NCI-H2171 (cell line): Measurements from ENCODE around the gene HOXB9.

Experiments used
- DNase-seq: peaks from one replicate; lab custom pipeline; 2025; lab: John Stamatoyannopoulos, UW

Gene HOXB9

DNA sequence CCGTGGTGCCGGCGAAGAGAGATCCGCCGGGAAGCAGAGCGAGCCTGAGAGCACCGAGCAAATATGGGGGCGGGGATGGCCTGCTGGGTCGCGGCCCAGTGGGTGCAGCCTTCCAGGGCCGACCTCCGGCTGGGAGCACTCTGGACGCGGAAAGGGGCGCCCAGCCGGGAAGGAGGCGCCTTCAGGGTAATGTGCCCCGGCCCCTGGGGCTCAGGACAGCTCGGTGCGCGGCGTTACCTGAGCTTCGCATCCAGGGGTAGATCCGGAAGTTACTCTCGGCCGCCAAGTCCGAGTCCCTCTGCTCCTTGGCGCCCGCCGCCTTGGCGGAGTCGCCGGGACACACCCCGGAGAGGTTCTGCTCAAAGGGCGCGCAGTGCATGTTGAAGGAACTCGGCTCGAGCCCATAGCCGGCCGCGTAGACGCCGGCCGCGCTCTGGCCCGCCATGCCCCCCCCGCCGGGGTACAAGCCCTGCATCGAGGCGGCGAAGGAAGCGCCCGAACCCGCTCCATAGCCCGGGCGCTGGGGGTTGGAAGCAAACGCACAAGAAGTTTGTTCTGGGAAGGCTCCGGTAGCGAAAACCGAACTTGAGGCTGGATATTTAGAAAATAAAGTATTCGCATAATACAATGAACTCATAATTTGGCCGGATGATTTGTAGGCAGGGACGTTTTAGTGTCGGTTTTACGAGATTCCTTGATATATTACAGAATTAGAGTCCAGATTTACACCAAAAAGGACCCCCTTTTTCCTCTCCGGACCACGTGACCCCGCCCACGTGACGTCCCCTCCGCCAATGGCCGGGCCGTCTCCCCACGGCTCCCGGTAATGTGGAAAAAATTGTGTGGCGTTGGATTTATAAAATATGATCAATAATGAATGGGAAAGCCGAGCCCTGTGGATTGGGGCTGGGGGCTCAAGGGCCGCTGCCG is 15.6 kb downstream of the HOXB9 start, which contains the start of gene HOXB7:
Gene HOXB7 (minus strand): TSS at position 736 of the 930 bp plus-strand sequence. CDS start 99 bp downstream, at position 637.
- DNase-seq: peak; percentile 59

DNA sequence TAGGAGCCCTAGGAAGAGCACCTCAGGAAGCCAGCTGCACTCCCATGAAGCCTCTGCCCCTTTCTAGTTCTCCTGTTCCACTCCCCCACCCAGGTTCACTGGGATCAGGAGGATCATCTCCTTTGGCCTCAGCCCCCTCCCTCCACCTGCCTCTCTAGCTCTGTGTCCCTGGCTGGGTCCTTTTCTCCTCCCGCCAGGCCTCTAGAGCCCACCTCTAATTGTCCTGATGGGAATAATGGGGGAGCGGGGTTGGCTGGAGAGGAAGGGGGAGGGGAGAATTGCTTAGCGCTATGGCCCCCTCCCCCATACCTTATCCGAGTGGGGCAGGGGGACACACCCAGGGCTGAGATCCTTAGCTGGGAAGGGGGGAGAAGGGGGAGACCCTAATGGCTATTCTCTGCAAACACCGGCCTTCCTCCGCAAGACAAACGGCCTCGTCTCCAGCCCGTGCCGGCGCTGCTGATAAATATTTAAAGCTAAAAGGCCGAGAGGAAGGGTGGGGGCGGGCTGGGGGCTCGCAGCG is 16.3 kb downstream of the HOXB9 start:
- DNase-seq: no peak

DNA sequence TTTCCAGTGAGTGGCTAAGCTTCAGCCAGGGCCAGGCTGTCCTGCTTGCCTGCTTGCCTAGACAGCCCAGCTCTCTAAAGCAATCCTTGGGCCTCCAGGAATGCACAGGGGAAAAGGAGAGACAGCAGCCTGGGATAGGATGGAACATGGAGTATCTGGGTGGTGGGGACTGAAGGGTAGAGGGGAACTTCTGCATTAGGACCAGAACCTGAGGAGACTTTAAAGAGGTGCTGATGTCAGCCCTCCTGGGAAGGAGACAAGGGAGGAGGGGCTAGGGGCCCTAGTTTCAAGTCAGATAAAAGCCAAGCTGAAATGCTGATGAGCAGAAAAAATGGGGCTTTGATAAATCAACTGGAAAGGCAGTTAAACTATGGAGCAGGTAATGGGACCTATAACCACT is 17.1 kb downstream of the HOXB9 start:
- DNase-seq: no peak

DNA sequence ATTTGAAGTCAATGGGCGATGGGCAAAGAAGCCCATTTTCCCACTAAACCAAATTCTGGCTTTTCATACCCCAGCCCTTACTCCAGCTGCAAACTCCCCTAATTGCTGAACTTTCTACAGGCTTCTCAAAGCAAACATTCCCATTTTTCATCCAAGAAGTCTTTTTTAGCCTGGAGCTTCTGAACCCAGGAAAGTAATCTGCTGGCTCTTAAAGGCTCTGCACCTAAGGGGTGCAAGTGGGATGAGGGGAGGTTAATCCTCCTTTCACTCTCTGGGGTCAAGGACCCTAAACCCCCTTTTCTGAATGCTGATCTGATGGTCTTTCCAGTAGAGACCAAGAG is 17.7 kb downstream of the HOXB9 start:
- DNase-seq: no peak

DNA sequence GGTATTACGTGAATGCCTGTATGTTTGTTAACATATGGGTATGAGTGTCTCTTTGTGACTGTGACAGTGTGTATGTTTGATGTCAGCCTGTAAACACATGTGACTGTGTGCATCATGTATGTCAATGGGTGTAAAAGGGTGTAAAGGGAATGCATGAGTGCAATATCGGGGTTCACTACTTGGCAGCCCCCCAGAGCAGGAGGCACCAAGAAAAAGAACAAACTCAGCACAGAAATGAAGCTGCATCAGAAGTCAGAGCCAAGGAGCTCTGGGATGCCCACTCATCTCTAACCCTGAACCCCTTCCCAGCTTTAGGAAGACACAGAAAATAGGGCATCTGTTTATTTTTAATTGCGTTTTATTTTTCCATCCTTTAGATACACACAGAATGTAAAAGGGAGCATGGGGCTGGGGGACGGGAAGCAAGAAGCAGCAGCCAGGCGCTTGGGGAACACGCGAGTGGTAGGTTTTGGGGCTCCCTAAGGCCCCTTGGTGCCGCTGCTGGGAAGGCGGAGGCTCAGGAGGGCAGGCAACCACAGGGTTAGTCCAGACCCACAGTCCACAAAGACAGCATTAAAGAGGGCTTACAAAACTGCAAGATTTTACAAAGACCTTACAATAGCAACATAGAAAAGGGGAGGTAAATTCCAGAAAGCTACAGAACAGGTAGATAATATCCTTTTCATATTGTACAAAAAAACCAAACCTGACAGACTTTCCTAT is 19.1 kb downstream of the HOXB9 start:
- no peak for DNase-seq

DNA sequence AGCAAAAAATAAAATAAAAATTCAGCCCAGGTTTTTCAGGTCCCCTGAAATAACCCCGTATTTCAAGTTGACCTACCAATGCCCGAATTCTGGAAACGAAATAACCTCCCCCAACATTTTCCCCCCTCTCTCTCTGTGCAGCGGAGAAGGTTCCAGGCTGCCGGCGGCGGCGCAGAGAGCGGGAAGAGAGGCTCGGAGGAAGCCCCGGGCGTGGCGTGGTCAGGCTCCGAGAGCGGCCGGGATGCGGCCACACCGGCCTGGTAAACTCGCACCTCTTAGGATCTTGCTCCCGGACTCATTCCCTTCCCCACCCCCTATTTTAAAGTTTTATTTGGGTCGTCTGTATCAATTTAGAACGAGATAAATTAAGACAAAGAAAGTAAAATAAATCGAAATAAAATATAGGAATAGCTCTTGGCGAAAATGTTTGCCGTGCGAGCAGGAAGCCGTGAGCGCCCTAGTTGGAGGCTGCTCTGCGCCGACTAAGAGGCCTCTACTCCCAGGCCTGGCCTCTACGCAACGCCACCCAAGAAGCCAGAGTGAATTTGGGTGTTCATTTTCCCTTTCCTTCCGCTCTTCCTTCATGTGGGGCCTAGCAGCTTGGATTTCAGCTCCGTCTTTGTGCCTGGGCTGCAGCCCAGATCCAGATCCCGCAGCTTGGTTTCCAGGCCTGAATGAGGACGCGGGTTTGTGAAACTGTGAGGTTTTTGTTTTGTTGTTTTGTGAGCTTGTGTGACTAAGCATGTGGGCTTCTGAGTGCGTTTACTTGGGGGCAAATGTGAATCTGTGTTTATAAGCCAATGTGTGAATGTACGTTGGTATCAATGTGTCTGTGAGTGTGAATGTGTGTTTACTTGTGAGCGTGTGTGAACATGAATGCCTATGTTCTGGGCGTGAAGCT is 19.9 kb downstream of the HOXB9 start:
- no peak for DNase-seq

DNA sequence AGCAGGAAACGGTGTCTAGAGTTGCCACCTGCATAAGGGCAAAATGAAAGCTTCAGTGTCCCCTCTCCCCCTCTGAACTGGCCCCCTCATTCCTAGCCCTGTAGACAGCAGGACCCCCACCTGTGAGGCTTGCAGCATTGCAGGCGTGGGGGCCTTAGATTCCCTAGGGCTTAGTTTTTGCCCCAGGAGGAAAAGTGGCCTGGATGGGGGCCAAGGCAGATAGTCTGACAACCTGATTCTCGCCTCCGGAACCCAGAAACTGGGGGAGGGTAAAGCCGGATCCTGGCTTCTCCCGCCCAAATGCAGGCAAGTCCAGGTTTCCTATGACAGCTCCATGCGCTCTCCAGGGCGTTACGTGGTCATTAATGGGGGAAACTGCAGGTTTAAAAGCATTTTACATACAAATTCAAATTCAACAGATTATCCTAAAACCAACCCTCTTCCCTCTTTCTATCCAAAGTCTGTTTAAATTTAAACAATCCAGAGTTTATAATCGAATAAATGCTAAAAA is 20.7 kb downstream of the HOXB9 start:
- no peak for DNase-seq

DNA sequence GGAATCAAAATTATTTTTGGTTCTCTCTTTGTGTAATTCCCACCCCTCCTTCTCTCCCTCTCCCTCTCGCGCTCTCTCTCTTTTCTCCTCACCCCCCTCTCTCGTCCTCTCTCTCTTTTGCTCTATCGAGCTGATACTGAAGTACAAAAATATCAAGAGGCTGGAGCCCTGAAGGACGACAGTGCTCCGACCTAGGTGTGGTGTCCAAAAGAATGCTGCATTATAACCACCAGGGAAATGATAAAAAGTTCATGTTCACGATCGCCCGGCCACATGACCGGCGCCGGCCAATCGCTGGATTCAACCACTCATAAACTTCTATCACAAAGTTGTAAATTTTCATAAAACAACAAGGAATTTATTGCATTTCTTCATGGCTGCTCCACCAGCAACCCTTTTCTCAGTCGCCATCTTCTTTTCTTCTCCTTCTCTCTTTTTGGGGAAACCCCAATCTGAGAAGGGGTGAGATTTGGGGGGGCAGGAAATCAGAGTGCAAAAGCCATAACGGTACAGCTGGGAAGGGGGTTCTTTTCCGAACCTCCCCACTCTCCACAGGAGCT is 21.3 kb downstream of the HOXB9 start, which contains the start of gene HOXB6:
Gene HOXB6 (minus strand): TSS at position 217 of the 560 bp plus-strand sequence. CDS start 6,836 bp downstream, outside the sequence.
- no peak for DNase-seq

DNA sequence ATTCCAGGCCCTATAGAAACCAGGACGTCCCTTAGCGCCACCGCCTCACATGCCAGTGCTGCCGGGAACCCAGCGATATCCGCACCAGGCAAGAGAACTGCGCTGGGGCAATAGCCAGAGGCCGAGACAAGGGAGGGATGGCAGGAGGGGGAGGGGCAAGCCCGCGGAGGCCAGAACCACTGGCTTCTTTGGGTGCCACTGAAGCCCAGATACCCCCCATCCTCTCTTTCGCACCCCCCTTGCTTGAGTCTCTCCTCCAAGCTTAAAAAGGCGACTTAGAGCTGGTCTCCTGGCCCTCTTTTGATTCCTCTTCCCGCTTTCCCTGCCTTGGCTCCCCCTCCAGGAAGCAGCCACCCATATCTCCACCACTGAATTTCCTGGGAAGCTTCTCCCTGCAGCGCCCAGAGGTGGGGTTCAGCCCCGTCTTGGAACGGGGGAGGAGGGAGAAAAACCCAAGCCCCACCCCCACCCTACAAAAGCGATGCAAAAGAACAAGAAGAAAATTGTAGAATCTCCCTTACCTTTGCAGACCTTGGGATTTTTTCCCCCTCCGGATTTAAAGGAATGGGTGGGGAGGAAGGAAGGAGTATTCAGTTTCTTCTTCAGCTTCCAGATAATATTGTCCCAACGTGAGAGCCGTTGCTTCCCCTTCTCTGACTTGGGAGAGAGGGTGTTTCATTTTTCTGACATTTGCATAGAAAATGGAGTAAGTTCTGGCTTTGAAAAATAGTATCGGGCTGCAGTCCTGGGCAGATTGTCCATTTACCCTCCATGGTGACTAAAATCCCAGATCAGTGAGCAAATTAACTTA is 22.0 kb downstream of the HOXB9 start:
- DNase-seq: no peak

DNA sequence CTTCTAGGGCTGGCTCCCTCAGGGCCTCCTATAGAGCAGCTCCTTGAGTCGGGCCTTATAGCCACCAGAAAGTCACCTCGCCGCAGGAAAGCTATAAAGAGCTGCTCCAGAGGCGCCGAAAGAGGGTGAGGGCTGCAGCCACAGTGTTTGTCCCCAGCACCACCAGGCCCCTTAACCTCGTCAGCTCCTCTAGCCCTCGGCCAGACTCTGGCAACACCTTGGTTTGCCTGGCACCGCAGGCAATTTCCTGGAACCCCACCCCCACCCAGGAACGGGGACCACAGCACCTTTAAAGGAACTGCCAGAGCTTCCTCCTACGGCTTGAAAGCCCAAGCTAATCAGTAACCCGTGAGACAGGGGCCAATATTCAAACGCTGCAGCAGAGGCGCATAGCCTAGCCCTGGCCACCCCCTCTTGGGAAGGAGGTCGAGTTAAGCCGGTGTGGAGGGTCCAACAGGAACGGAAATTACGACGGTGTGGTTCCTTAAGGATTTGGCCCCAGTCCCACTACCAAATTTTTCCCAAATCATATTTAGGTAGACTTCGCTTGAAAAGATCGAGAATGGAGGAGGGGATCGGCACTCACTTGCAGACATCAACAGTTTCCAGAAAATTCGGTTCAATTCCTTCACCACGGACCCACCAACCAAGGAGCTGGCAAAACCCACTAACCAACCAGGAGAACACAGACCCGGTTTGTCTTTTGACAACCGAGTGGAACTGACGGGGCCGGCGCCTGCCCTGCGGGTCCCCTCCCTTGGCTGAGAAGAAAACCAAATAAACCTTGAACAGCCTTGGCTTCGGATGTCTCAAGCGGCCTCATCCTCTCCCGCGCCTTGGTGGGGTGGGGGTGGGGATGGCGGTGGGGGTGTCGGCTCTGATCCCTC is 24.4 kb downstream of the HOXB9 start:
- DNase-seq: no peak

DNA sequence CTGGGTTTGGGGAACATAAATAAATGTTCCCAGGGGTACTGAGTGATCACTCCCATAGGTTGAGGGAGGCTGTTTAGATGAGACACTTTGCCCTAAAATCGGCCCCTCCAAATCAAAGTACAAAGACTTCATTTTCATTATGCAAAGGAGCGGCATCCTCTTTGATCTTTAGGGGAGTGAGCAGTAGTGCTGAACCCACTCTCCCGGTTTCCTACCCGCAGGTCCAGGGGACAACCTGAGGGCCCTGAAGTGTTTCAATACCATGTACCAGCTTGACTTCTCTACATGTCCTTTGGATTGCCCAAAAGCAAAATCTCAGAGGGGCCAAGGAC is 25.0 kb downstream of the HOXB9 start:
- no peak for DNase-seq

DNA sequence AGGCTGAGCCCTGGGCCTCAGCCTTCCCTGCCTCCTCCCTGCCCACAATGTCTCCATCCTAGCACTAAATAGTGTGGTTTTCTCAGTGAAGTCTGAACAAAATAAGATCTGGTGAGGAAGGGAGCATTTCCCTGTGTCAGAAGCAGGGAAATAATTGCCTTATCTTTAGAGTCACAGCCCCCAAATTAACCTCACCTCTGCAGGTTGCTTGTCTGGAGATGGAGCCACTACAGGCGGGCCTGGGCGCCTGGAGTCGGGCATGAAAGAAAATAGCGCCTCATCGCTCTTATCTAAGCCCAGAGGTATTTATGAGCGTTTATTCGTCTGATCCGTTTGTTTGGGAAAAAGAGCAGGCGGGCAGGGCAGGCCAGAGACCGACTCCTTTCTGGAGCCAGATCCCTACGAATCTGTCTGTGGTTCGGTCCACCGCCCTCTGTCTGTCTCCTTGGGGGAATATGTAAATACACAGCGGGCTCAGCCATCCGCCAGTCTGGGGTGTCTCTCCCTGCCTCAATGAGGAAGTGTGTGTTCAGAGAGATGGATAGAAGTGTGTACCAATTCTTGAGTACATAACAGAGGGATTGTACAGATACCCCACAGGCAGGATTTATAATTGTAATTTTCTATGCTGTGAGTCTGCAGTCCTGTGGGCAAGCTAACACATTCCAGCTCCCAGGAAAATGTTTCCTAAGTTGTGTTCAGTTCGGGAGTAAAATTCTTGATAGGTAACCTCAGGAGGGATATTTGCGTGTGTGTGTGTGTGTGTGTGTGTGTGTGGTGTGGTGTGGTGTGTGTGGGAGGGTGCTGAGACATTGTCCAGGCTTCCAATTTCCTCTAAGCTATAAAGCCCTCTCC is 25.7 kb downstream of the HOXB9 start:
- DNase-seq: no peak

DNA sequence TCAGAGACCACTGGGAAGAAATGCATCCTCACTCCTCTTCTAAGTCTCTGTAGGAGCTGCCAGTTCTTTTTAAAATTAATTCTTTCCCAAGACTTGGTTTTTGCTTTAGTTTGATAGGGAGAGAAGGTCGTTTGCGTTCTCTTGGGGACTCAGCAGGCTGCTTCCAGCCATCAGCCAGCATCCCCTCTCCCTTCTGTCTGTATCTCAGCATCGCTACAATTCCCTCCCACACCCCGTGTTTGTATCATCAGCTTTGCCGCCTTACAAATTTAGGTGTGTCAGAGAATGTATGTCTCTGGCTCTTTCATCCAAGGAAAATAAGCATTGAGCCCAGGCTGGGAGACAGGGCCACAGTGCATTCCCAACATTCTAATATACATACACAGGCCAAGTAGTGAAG is 26.8 kb downstream of the HOXB9 start:
- no peak for DNase-seq

DNA sequence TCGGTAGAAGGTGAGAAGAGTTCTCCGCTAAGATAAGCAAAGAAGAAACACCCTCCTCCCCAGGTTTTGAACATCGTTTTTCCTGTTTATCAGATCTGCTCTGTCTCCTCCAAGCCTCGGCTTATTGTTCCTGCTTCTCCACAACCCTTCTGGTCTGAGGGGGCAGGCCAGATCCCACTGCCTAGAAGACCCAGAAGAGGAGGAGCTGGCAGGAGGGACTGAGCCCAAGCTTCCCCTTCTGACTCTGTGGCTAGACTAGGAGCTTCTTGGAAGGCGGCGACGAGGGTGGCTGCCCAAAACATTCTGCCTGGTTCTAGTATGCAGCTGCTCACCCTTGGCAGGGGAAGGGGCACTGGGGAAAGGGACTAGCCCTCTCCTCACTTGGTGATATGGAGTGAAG is 27.4 kb downstream of the HOXB9 start:
- no peak for DNase-seq

DNA sequence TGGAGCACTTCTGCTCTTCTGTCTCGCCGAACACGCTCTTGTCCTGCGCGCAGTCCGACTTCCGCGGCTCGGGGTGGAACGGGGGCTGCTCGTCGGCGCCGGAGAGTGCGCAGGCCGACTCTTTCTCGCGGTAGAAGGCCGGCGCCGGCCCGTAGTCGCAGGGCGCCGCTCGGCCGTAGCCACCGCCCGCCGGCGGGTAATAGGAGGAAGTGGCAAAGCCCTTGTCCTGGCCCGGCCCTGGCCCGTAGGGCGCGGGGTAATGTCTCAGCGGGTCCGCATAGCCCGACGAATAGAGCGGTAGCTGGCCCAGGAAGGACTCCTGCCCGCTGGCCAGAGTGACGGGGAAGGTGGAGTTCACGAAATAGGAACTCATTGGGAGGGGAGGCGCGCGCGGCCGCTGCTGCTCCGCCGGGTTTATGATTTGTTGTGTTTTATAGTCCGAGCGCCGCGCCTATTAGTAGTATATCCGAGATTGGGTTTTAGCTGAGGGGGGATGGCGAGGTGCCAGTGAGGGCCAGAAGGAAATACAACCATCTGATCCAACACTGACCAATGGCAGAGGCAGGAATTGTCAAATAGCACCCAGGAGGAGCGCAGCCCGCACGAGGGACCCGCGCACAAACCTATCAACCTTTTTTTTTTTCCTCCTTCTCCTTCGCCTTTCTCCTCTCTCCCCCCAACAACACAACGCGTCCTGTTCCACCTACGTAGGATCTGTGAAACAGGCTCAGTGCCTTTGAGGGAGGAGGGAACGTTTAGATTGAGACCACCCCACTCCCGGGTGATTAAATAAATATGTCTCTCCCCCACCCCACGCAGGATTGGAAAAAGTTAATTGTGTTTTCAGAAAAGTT is 28.2 kb downstream of the HOXB9 start:
- no peak for DNase-seq

DNA sequence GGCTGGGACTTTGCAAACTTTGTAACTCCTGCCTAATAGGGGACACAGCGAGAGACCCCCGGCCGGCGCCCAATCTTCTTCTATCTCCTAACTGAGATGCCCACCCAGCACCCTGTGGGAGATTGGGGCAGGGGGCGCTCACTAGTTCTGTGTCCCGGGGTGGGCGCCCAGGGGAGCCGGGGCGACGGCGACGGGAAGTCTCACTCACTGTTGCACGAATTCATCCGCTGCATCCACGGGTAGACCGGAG is 28.7 kb downstream of the HOXB9 start:
- no peak for DNase-seq

DNA sequence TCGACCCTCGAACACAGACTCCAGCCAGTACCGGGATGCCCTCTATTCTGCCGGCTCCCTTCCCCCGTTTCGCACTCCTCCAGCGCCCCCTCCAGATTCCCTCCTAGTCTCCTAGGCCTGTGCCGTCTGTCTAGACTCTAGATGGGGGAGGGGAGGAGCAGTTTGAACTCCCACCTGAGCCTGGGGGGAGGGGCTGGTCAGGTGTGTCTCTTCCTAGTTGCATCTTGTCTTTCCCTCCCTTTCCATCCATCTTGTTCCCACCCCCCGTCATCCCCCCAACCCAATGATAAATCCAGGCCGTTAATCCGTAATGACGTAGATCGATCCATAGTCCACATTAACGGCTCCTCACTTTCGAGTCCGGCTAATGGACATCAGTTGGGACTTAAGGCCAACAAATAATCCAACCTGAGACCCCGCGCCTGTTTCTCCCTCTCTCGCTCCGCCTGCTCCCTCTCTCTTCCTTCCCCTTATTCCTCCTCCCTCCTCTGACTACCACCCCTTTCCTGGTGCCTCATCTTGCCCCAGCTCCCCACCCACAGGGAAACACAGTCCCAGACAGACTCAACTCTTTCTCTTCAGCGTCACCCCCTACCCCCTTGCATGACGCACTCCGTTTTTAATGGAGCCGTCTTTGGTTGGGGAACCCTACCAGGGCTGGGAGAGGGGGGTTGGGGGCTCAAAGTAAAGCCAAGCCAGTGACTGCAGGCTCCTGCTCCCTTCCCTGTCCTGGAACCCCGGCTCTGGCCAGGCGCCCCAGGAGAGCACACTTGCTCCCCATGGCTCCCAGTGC is 29.2 kb downstream of the HOXB9 start:
- no peak for DNase-seq
